OCI-LY7 (cell line): ENCODE results near the gene LINGO3.

Experiments used
- CTCF ChIP-seq: fragments of 200-600 bp; sonication (generic); conservative IDR thresholded peaks from 2 replicates; pipeline ENCODE4 v1.5.1; 2014; ENCODE audit warnings: mild to moderate bottlenecking, antibody characterized with exemption, low read length, moderate library complexity, mixed read lengths
- EZH2phosphoT487 ChIP-seq: fragments of 200-600 bp; sonication (generic); IDR thresholded peaks from 2 replicates; pipeline ENCODE4 v1.6.1; 2018; ENCODE audit warnings: low read depth, borderline replicate concordance, mild to moderate bottlenecking, mixed run types, antibody characterized with exemption, low read length, moderate library complexity, mixed read lengths

- TF ChIP-seq CTCF (no peak), EZH2phosphoT487 (no peak)
Measured at GRCh38 chr19:2350656-2351055, 42.7 kb upstream of the LINGO3 start.
